ENCODE results near the gene CTNNA3.

The CTNNA3 gene

DNA sequence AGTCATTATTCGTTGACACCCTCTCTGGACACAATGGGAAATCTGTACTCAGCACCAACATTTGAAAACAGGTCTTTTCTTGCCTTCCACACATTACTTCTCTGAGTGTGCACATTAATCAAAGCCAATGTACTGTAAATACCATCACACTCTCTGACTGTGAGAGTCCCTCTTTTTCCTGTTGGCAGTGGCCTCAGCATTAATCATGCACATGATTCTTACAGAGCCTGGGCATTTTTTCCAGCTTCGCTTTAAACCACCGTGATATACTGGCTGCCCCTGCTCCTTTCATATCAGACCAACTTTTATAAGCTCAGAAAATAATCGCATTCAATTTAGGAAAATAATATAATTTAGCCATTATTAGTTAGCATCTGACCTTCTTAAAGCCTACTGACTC is 1689.6 kb downstream of the CTNNA3 start:
- ChIA-PET CTCF (no interaction called here), POLR2A (no interaction called here)

DNA sequence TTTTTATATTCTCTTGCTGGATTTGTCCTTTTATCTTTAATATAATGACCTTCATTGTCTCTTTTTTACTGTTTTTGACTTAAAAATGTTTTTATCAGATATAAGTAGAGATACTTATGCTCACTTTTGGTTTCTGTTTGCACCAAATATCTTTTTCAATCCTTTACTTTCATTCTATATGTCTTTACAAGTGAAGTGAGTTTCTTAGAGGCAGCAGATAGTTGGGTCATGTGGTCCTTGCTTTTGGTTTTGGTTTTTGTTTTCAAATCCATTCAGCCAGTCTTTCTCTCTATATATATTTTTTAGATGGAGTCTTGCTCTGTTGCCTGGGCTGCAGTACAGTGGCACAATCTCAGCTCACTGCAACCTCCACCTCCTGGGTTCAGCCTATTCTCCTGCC is 1702.5 kb downstream of the CTNNA3 start:
- Histone ChIP-seq H3K27ac (ENCODE audit: insufficient read depth in 1 of 2, low read depth in 1 of 2, low read length in 2 of 2, poor library complexity in 1 of 2, severe bottlenecking in 2 of 2) (no peak overlapping the region), H3K27me3 (replicated peaks in 2 of 5; ENCODE audit: control insufficient read depth in 4 of 5, insufficient read depth in 5 of 5, low read length in 4 of 5) (no peaks in the 10 kb centered on the region), H3K4me3 (ENCODE audit: control insufficient read depth in 1 of 7, extremely low read depth in 1 of 7, insufficient read depth in 4 of 7, low read depth in 2 of 7, low read length in 6 of 7) (no peak overlapping the region), H3K4me1 (ENCODE audit: control extremely low read depth in 1 of 4, control insufficient read depth in 4 of 4, insufficient read depth in 4 of 4, low read length in 3 of 4) (no peaks in the 10 kb centered on the region), H3K9me3 (ENCODE audit: control extremely low read depth in 1 of 5, control insufficient read depth in 4 of 5, insufficient read depth in 2 of 5, low read depth in 1 of 5, low read length in 4 of 5) (peaks cover 0 to 7% (median 0%) of the 10 kb centered on the region in 5 experiments), H3K36me3 (ENCODE audit: control insufficient read depth in 4 of 4, insufficient read depth in 4 of 4, low read length in 3 of 4) (no peaks in the 10 kb centered on the region)
- CTCF ChIA-PET = no interaction called here
- POLR2A ChIA-PET = no interaction called here
- DNase-seq = no peak

More for the DNA sequence above, 1689.6 kb downstream of the CTNNA3 start:
- no peaks in the 10 kb centered on the region for H3K9me3 ChIP-seq (ENCODE audit: control extremely low read depth in 1 of 5, control insufficient read depth in 4 of 5, insufficient read depth in 2 of 5, low read depth in 1 of 5, low read length in 4 of 5)
- 89% methylated on average over 3 of the region's 4 CpGs for WGBS (ENCODE audit: insufficient coverage)
- no peak overlapping the region for H3K27ac ChIP-seq (ENCODE audit: insufficient read depth in 1 of 2, low read depth in 1 of 2, low read length in 2 of 2, poor library complexity in 1 of 2, severe bottlenecking in 2 of 2)
- no peak overlapping the region for H3K4me3 ChIP-seq (ENCODE audit: control insufficient read depth in 1 of 7, extremely low read depth in 1 of 7, insufficient read depth in 4 of 7, low read depth in 2 of 7, low read length in 6 of 7)
- no peak for DNase-seq
- H3K4me1 ChIP-seq (ENCODE audit: control extremely low read depth in 1 of 4, control insufficient read depth in 4 of 4, insufficient read depth in 4 of 4, low read length in 3 of 4) = no peaks in the 10 kb centered on the region
- H3K27me3 ChIP-seq (replicated peaks in 2 of 5; ENCODE audit: control insufficient read depth in 4 of 5, insufficient read depth in 5 of 5, low read length in 4 of 5) = no peaks in the 10 kb centered on the region
- no peaks in the 10 kb centered on the region for H3K36me3 ChIP-seq (ENCODE audit: control insufficient read depth in 4 of 4, insufficient read depth in 4 of 4, low read length in 3 of 4)

DNA sequence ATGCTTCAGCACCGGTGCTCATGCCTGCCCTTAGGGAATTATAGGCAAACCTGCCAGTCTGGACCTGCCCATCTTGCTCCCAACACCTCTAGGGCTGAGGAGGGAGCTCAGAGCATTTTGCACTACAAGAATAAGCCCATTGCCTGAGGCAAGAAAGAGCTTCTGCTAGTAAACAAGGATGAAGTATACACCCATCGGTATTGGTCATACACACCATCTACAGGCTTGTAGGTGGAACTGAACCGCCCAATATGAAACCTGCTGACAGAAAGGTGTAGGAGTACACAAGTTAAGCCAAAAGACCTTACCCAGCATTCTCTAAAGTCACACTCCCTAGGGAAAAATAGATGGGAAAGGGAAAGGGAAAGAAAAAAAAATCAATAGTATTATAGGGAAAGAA is 1727.1 kb downstream of the CTNNA3 start:
- ChIA-PET POLR2A (no interaction called here), CTCF (no interaction called here)
- no peaks in the 10 kb centered on the region for H3K36me3 ChIP-seq (ENCODE audit: control insufficient read depth in 4 of 4, insufficient read depth in 4 of 4, low read length in 3 of 4)
- H3K27me3 ChIP-seq (replicated peaks in 2 of 5; ENCODE audit: control insufficient read depth in 4 of 5, insufficient read depth in 5 of 5, low read length in 4 of 5) = no peaks in the 10 kb centered on the region
- peak in 1 of 3 donors; percentile 0 for DNase-seq
- H3K4me1 ChIP-seq (ENCODE audit: control extremely low read depth in 1 of 4, control insufficient read depth in 4 of 4, insufficient read depth in 4 of 4, low read length in 3 of 4) = no peaks in the 10 kb centered on the region
- WGBS (ENCODE audit: insufficient coverage) = 100% methylated on average over 1 of the region's 3 CpGs
- no peak overlapping the region for H3K27ac ChIP-seq (ENCODE audit: insufficient read depth in 1 of 2, low read depth in 1 of 2, low read length in 2 of 2, poor library complexity in 1 of 2, severe bottlenecking in 2 of 2)
- H3K9me3 ChIP-seq (ENCODE audit: control extremely low read depth in 1 of 5, control insufficient read depth in 4 of 5, insufficient read depth in 2 of 5, low read depth in 1 of 5, low read length in 4 of 5) = no peaks in the 10 kb centered on the region
- no peak overlapping the region for H3K4me3 ChIP-seq (ENCODE audit: control insufficient read depth in 1 of 7, extremely low read depth in 1 of 7, insufficient read depth in 4 of 7, low read depth in 2 of 7, low read length in 6 of 7)

DNA sequence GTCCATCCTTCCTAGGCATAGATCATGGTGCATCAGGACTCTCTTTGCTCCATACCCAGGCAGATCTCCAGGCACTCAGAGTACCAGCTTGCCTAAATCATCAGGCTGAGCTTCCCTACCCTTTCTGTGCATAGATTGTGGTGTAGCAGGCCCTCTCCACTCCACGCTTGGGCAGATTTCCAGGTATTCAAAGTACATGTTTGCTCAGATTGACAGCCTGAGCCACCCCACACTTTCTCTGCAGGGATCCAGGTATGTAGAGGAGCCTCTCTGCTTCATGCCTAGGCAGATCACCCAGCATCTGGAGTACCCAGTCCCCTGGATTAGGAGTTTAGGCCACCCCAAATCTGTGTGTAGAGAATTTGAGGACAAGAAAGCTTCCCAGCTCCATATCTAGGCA is 1727.6 kb downstream of the CTNNA3 start:
- Histone ChIP-seq H3K36me3 (ENCODE audit: control insufficient read depth in 4 of 4, insufficient read depth in 4 of 4, low read length in 3 of 4) (no peaks in the 10 kb centered on the region), H3K27ac (ENCODE audit: insufficient read depth in 1 of 2, low read depth in 1 of 2, low read length in 2 of 2, poor library complexity in 1 of 2, severe bottlenecking in 2 of 2) (no peak overlapping the region), H3K9me3 (ENCODE audit: control extremely low read depth in 1 of 5, control insufficient read depth in 4 of 5, insufficient read depth in 2 of 5, low read depth in 1 of 5, low read length in 4 of 5) (no peaks in the 10 kb centered on the region), H3K27me3 (replicated peaks in 2 of 5; ENCODE audit: control insufficient read depth in 4 of 5, insufficient read depth in 5 of 5, low read length in 4 of 5) (no peaks in the 10 kb centered on the region), H3K4me3 (ENCODE audit: control insufficient read depth in 1 of 7, extremely low read depth in 1 of 7, insufficient read depth in 4 of 7, low read depth in 2 of 7, low read length in 6 of 7) (no peak overlapping the region), H3K4me1 (ENCODE audit: control extremely low read depth in 1 of 4, control insufficient read depth in 4 of 4, insufficient read depth in 4 of 4, low read length in 3 of 4) (no peaks in the 10 kb centered on the region)
- DNase-seq = no peak
- POLR2A ChIA-PET = no interaction called here
- WGBS (ENCODE audit: insufficient coverage) = 100% methylated on average over 1 of the region's 1 CpG
- CTCF ChIA-PET = interaction anchor here (0.5 kb wide), 1 partner anchor 542 kb away, joined by 3 read pairs; no protein-coding TSS in a partner anchor

DNA sequence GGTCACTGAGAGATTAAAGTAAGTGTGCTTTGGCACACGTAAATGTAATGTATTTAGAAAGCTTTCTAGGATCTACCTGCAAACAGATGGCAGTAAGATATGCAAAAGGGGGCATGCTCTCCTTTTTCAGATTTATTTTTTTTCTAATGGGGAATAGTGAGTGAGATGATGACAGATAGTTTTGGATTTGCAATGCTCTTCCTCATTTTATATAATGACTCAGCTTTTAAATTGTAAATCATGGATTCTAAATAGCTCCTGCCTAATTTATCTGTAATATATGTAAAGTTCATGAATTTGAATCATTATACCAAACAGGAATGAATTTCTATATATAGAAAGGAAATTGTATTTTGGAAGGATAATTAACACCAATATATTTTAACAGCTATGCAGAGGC is 1731.8 kb downstream of the CTNNA3 start:
- CTCF ChIA-PET = no interaction called here
- no peak for DNase-seq
- POLR2A ChIA-PET = no interaction called here
- Histone ChIP-seq H3K4me3 (ENCODE audit: control insufficient read depth in 1 of 7, extremely low read depth in 1 of 7, insufficient read depth in 4 of 7, low read depth in 2 of 7, low read length in 6 of 7) (no peak overlapping the region), H3K27me3 (replicated peaks in 2 of 5; ENCODE audit: control insufficient read depth in 4 of 5, insufficient read depth in 5 of 5, low read length in 4 of 5) (no peaks in the 10 kb centered on the region), H3K4me1 (ENCODE audit: control extremely low read depth in 1 of 4, control insufficient read depth in 4 of 4, insufficient read depth in 4 of 4, low read length in 3 of 4) (no peaks in the 10 kb centered on the region), H3K9me3 (ENCODE audit: control extremely low read depth in 1 of 5, control insufficient read depth in 4 of 5, insufficient read depth in 2 of 5, low read depth in 1 of 5, low read length in 4 of 5) (no peaks in the 10 kb centered on the region), H3K27ac (ENCODE audit: insufficient read depth in 1 of 2, low read depth in 1 of 2, low read length in 2 of 2, poor library complexity in 1 of 2, severe bottlenecking in 2 of 2) (no peak overlapping the region), H3K36me3 (ENCODE audit: control insufficient read depth in 4 of 4, insufficient read depth in 4 of 4, low read length in 3 of 4) (no peaks in the 10 kb centered on the region)
- WGBS (ENCODE audit: insufficient coverage) = no CpG with 5 or more reads among the region's 1 CpG

DNA sequence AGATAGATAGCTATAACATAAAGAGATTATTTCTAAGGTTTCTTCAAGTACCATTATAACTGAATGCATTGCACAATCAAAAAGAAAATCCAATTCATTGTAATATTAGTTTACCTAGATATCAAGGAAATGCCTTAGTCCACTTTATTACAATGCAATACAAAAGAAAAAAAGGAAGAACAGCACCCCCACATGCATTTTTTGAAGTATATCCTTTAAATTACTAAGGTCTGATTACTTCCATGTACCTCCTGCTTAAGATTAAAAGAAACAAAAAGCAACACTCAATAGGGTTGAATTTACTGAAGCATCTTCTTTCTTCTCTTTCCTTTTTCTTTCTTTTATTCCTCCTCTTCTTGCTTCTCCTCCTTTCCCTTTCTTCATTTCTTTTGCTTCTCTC is 1743.9 kb downstream of the CTNNA3 start:
- CTCF ChIA-PET = no interaction called here
- POLR2A ChIA-PET = no interaction called here
- no peak overlapping the region for H3K27ac ChIP-seq (ENCODE audit: insufficient read depth in 1 of 2, low read depth in 1 of 2, low read length in 2 of 2, poor library complexity in 1 of 2, severe bottlenecking in 2 of 2)
- H3K9me3 ChIP-seq (ENCODE audit: control extremely low read depth in 1 of 5, control insufficient read depth in 4 of 5, insufficient read depth in 2 of 5, low read depth in 1 of 5, low read length in 4 of 5) = no peaks in the 10 kb centered on the region
- no peaks in the 10 kb centered on the region for H3K4me1 ChIP-seq (ENCODE audit: control extremely low read depth in 1 of 4, control insufficient read depth in 4 of 4, insufficient read depth in 4 of 4, low read length in 3 of 4)
- no peak overlapping the region for H3K4me3 ChIP-seq (ENCODE audit: control insufficient read depth in 1 of 7, extremely low read depth in 1 of 7, insufficient read depth in 4 of 7, low read depth in 2 of 7, low read length in 6 of 7)
- no peaks in the 10 kb centered on the region for H3K27me3 ChIP-seq (replicated peaks in 2 of 5; ENCODE audit: control insufficient read depth in 4 of 5, insufficient read depth in 5 of 5, low read length in 4 of 5)
- peak; percentile 2 to 23 (median 19) for DNase-seq
- H3K36me3 ChIP-seq (ENCODE audit: control insufficient read depth in 4 of 4, insufficient read depth in 4 of 4, low read length in 3 of 4) = no peaks in the 10 kb centered on the region

DNA sequence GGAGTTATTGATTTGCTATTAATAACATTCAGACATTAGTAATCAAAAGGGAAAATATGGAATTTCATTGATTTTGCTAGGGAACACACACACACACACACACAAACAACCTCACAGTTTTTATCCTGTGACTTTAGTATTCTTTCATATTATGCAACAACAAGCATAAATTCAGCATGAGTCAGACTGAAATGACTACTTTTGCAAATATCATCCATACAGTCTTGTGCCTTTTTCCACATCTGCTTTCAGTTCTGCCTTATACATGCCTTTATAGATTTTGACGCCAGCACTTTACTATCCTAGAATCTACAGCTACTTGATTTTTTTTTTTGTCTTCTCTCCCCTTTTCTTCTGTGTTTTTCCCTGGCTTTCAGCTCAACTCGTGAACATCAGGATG is 1745.9 kb downstream of the CTNNA3 start:
- no peak overlapping the region for H3K4me3 ChIP-seq (ENCODE audit: control insufficient read depth in 1 of 7, extremely low read depth in 1 of 7, insufficient read depth in 4 of 7, low read depth in 2 of 7, low read length in 6 of 7)
- WGBS (ENCODE audit: insufficient coverage) = 77% methylated on average over 2 of the region's 2 CpGs
- no peak for DNase-seq
- ChIA-PET POLR2A (no interaction called here), CTCF (no interaction called here)
- no peaks in the 10 kb centered on the region for H3K36me3 ChIP-seq (ENCODE audit: control insufficient read depth in 4 of 4, insufficient read depth in 4 of 4, low read length in 3 of 4)
- no peak overlapping the region for H3K27ac ChIP-seq (ENCODE audit: insufficient read depth in 1 of 2, low read depth in 1 of 2, low read length in 2 of 2, poor library complexity in 1 of 2, severe bottlenecking in 2 of 2)
- H3K4me1 ChIP-seq (ENCODE audit: control extremely low read depth in 1 of 4, control insufficient read depth in 4 of 4, insufficient read depth in 4 of 4, low read length in 3 of 4) = no peaks in the 10 kb centered on the region
- no peaks in the 10 kb centered on the region for H3K9me3 ChIP-seq (ENCODE audit: control extremely low read depth in 1 of 5, control insufficient read depth in 4 of 5, insufficient read depth in 2 of 5, low read depth in 1 of 5, low read length in 4 of 5)
- H3K27me3 ChIP-seq (replicated peaks in 2 of 5; ENCODE audit: control insufficient read depth in 4 of 5, insufficient read depth in 5 of 5, low read length in 4 of 5) = peaks cover 0 to 2% (median 0%) of the 10 kb centered on the region in 5 experiments

DNA sequence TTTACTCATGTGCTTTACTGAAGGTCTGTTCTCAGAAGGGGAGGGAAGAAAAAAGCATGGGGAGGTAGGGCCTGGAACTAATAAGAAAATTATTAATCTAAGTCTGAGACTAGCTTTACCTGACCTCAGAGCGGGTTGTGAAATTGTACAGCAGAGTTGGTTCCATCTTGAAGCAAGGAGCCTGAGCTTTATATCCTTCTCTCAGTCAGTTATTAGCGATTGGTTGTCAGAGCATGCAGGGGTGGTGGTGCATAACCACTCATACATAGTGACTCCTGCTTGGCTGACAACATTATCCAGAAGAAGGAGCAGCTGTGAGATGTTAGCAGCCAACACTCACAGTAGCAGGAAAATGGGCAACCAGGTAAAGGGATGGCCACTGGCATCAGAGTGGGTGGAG is 1746.5 kb downstream of the CTNNA3 start:
- H3K4me1 ChIP-seq (ENCODE audit: control extremely low read depth in 1 of 4, control insufficient read depth in 4 of 4, insufficient read depth in 4 of 4, low read length in 3 of 4) = no peaks in the 10 kb centered on the region
- 50% methylated on average over 1 of the region's 2 CpGs for WGBS (ENCODE audit: insufficient coverage)
- POLR2A ChIA-PET = no interaction called here
- no peaks in the 10 kb centered on the region for H3K9me3 ChIP-seq (ENCODE audit: control extremely low read depth in 1 of 5, control insufficient read depth in 4 of 5, insufficient read depth in 2 of 5, low read depth in 1 of 5, low read length in 4 of 5)
- no peak overlapping the region for H3K27ac ChIP-seq (ENCODE audit: insufficient read depth in 1 of 2, low read depth in 1 of 2, low read length in 2 of 2, poor library complexity in 1 of 2, severe bottlenecking in 2 of 2)
- H3K27me3 ChIP-seq (replicated peaks in 2 of 5; ENCODE audit: control insufficient read depth in 4 of 5, insufficient read depth in 5 of 5, low read length in 4 of 5) = peaks cover 0 to 2% (median 0%) of the 10 kb centered on the region in 5 experiments
- H3K4me3 ChIP-seq (ENCODE audit: control insufficient read depth in 1 of 7, extremely low read depth in 1 of 7, insufficient read depth in 4 of 7, low read depth in 2 of 7, low read length in 6 of 7) = no peak overlapping the region
- no peaks in the 10 kb centered on the region for H3K36me3 ChIP-seq (ENCODE audit: control insufficient read depth in 4 of 4, insufficient read depth in 4 of 4, low read length in 3 of 4)
- DNase-seq = no peak
- CTCF ChIA-PET = no interaction called here
